Nephron progenitor cell (in vitro differentiated cells): ENCODE data around the gene IFITM5.

Experiments used
- DNase-seq: peaks from one replicate; pipeline ENCODE4 v3.0.0; 2021
- H3K27ac Mint-ChIP-seq: 2 replicates; pipeline ENCODE4 v1.8.0; 2021; ENCODE audit warnings: mild to moderate bottlenecking, moderate library complexity, mixed read lengths
- H3K27me3 Mint-ChIP-seq: 2 replicates; pipeline ENCODE4 v1.8.0; 2021; ENCODE audit warnings: mild to moderate bottlenecking, low read depth, mixed read lengths; ENCODE audit not compliant: poor library complexity
- H3K36me3 Mint-ChIP-seq: 2 replicates; pipeline ENCODE4 v1.8.0; 2021; ENCODE audit warnings: low read depth, mixed read lengths
- H3K4me1 Mint-ChIP-seq: 2 replicates; pipeline ENCODE4 v1.8.0; 2021; ENCODE audit warnings: mixed read lengths
- H3K4me3 Mint-ChIP-seq: 2 replicates; pipeline ENCODE4 v1.8.0; 2021; ENCODE audit warnings: mild to moderate bottlenecking, moderate library complexity, mixed read lengths
- H3K9me3 Mint-ChIP-seq: 2 replicates; pipeline ENCODE4 v1.8.0; 2021; ENCODE audit warnings: mild to moderate bottlenecking, moderate library complexity, mixed read lengths
- CTCF ChIP-seq: fragments of 200-600 bp; sonication (generic); IDR thresholded peaks from 2 replicates; pipeline ENCODE4 v1.5.0; 2021; ENCODE audit warnings: antibody characterized with exemption

IFITM5 gene

GRCh38 chr11:299081-299891 lies at the start of gene IFITM5:
TSS of gene IFITM5 (minus strand) at chr11:299526. CDS start at chr11:299490, 36 bp downstream.
- H3K36me3 Mint-ChIP-seq, result peaks cover 4% of the 10 kb centered on the region
- H3K4me3 Mint-ChIP-seq, result peak within 1 kb of the TSS; percentile 3
- H3K27me3 Mint-ChIP-seq, result no peaks in the 10 kb centered on the region
- peaks cover 50% of the 10 kb centered on the region for H3K4me1 Mint-ChIP-seq
- no peak for DNase-seq
- H3K9me3 Mint-ChIP-seq, result peaks cover 19% of the 10 kb centered on the region
- no peak within 1 kb of the TSS for H3K27ac Mint-ChIP-seq
- no peak for TF ChIP-seq CTCF

GRCh38 chr11:346529-346928 lies 47.2 kb upstream of the IFITM5 start:
- no peak for TF ChIP-seq CTCF
- no peak for DNase-seq
- no peak overlapping the region for H3K4me3 Mint-ChIP-seq
- H3K36me3 Mint-ChIP-seq, result no peaks in the 10 kb centered on the region
- peaks cover 13% of the 10 kb centered on the region for H3K9me3 Mint-ChIP-seq
- no peak overlapping the region for H3K27ac Mint-ChIP-seq
- H3K27me3 Mint-ChIP-seq, result peaks cover 9% of the 10 kb centered on the region
- peaks cover 36% of the 10 kb centered on the region for H3K4me1 Mint-ChIP-seq

GRCh38 chr11:344836-345578 lies 45.7 kb upstream of the IFITM5 start:
- H3K27ac Mint-ChIP-seq, result no peak overlapping the region
- no peak for TF ChIP-seq CTCF
- peaks cover 3% of the 10 kb centered on the region for H3K27me3 Mint-ChIP-seq
- no peaks in the 10 kb centered on the region for H3K36me3 Mint-ChIP-seq
- H3K4me3 Mint-ChIP-seq, result no peak overlapping the region
- DNase-seq, result no peak
- peaks cover 35% of the 10 kb centered on the region for H3K4me1 Mint-ChIP-seq
- peaks cover 17% of the 10 kb centered on the region for H3K9me3 Mint-ChIP-seq

- H3K27me3 Mint-ChIP-seq, result peaks cover 3% of the 10 kb centered on the region
- H3K27ac Mint-ChIP-seq, result no peak overlapping the region
- H3K4me3 Mint-ChIP-seq, result no peak overlapping the region
- no peak for TF ChIP-seq CTCF
- H3K9me3 Mint-ChIP-seq, result peaks cover 20% of the 10 kb centered on the region
- no peak for DNase-seq
- peaks cover 25% of the 10 kb centered on the region for H3K4me1 Mint-ChIP-seq
- no peaks in the 10 kb centered on the region for H3K36me3 Mint-ChIP-seq
Observed at GRCh38 chr11:342328-342727, 43.0 kb upstream of the IFITM5 start.

- Mint-ChIP-seq H3K36me3 (no peaks in the 10 kb centered on the region), H3K4me1 (peaks cover 38% of the 10 kb centered on the region), H3K27ac (peak overlapping the region; percentile 90), H3K9me3 (peaks cover 20% of the 10 kb centered on the region), H3K4me3 (peak overlapping the region; percentile 26), H3K27me3 (peaks cover 3% of the 10 kb centered on the region)
- no peak for DNase-seq
- TF ChIP-seq CTCF, result no peak
Observed at GRCh38 chr11:340539-341512, 41.5 kb upstream of the IFITM5 start.
